VCaP (cell line): ENCODE data around the gene MLH1.
A peak's percentile ranks its signal among the peaks of the same experiment; 100 is the strongest.

Experiments
- H3K27ac ChIP-seq: fragments of 450-650 bp; 2 replicates; pipeline ENCODE4 v1.5.1; 2017
- TF ChIP-seq, protein P1 (sequence below): fragments of 450-650 bp; conservative IDR thresholded peaks from 2 replicates; pipeline ENCODE4 v1.5.1; 2017; ENCODE audit warnings: mild to moderate bottlenecking, moderate library complexity

The MLH1 gene

DNA sequence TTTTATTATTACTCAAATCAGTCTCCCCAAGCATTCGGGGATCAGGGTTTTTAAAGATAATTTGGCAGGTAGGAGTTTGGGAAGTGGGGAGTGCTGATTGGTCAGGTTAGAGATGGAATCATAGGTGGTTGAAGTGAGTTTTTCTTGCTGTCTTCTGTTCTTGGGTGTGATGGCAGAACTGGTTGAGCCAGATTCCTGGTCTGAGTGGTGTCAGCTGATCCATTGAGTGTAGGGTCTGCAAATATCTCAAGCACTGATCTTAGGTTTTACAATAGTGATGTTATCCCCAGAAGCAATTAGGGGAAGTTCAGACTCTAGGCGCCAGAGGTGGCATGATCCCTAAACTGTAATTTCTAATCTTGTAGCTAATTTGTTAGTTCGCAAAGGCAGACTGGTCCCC, 27.9 kb upstream of the MLH1 start:
- TF ChIP-seq, protein P1, sequence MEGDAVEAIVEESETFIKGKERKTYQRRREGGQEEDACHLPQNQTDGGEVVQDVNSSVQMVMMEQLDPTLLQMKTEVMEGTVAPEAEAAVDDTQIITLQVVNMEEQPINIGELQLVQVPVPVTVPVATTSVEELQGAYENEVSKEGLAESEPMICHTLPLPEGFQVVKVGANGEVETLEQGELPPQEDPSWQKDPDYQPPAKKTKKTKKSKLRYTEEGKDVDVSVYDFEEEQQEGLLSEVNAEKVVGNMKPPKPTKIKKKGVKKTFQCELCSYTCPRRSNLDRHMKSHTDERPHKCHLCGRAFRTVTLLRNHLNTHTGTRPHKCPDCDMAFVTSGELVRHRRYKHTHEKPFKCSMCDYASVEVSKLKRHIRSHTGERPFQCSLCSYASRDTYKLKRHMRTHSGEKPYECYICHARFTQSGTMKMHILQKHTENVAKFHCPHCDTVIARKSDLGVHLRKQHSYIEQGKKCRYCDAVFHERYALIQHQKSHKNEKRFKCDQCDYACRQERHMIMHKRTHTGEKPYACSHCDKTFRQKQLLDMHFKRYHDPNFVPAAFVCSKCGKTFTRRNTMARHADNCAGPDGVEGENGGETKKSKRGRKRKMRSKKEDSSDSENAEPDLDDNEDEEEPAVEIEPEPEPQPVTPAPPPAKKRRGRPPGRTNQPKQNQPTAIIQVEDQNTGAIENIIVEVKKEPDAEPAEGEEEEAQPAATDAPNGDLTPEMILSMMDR = no peak
- no peak overlapping the region for H3K27ac ChIP-seq

DNA sequence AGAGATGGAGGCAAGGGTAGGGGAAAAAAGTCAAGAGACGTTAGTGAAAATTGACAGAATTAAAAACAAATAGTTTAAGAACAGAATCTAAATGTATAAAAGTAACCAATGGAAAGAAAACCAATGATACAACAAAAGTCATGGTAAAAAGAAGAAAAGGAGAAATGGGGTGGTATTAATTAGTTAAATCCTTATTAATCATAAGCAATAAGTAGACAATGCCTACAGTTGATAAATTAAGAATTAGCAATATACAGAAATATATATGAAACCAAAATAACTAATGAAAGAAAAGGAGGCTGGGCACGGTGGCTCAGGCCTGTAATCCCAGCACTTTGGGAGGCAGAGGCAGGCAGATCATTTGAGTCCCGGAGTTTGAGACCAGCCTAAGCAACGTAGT, 24.2 kb upstream of the MLH1 start:
- peak overlapping the region; percentile 46 for H3K27ac ChIP-seq

DNA sequence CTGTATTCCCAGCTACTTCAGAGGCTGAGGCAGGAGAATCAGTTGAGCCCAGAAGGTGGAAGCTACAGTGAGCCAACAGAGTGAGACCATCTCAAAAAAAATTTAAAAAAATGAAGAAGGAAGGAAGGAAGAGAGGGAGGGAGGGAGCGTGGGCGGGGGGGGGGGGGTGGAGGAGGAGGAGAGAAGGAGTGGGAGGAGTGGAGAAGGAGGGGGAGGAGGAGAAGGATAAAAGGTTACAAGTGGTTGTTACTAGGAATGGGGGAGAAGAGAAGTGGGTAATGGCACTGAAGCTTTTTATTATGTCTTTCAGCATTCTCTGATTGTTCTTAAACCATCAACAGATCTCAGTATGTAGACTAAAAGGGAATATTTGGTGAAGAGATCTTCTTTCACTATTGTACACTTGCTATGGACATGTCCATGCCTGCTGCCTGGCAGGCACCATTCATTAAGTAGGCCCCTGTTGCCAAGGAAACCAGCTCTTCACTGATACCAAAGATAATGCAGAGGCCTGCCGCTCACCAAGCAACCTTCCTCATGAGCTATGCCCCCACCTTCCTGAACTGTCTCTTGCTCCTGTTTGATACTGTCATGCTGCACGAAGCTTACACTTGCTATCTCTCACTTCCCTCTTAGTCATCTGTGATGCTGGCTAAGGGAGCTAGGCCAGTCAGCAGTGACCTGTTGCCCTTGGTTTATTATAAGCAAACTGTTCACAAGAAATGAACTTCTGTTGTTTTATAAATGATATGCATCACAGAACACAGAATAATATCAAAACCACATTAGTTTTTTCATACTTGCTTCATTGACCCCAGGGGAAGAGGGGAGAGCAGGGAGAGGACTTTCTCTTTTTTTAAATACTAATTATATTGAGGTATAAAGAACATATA, 23.5 kb upstream of the MLH1 start:
- peak overlapping the region; percentile 46 for H3K27ac ChIP-seq
- TF ChIP-seq, protein P1 = no peak

More for the DNA sequence above, 24.2 kb upstream of the MLH1 start:
- TF ChIP-seq, protein P1 = no peak

DNA sequence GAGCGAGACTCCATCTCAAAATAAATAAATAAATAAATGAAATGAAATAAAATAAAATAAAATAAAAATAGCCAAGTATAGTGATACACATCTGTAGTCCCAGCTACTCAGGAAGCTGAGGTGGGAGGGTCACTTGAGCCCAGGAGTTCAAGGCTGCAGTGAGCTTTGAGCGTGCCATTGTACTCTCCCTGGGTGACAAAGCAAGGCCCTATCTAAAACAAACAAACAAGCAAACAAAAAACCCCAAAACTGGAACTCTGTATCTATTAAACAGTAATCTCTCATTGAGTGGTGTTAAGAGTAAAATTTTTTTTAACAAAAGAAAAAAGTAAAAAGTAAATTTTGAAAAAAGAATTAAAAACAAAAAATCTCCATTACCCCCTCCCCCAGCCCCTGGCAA, 21.2 kb upstream of the MLH1 start:
- H3K27ac ChIP-seq = no peak overlapping the region
- TF ChIP-seq, protein P1 = no peak

DNA sequence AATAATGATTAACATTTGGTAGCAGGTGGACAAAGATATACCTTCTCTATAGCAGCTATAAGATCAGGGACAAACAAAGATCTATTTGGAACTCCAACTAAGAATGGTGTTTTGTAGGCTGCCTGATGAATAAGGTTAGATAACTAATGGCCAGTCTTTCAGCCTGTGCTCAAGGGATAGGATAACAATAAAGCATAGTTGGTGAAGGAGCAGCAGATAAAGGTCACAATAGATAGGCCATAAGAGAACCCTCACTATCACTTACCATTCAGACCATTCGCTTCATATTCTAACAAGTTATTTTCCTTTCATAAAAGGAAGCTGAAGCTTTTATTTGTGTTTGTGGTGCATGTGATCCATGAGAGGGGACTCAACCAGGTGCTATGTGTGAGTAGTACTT, 20.2 kb upstream of the MLH1 start:
- no peak overlapping the region for H3K27ac ChIP-seq
- TF ChIP-seq, protein P1 = no peak

DNA sequence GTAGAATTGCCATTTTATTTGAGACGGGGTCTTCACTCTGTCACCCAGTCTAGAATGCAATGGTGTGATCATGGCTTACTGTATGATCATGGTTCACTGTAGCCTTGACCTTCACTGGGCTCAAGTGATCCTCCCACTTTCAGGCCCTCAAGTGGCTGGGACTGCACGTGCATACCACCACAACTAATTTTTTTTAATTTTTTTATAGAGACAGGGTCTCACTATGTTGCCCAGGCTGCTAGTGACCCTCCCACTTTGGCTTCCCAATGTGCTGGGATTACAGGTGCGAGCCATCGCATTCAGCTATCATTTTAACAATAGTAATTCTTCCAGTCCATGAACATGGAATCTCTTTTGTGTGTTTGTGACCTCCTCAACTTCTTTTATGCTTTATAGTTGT, 12.3 kb upstream of the MLH1 start:
- TF ChIP-seq, protein P1 = no peak
- H3K27ac ChIP-seq = no peak overlapping the region

DNA sequence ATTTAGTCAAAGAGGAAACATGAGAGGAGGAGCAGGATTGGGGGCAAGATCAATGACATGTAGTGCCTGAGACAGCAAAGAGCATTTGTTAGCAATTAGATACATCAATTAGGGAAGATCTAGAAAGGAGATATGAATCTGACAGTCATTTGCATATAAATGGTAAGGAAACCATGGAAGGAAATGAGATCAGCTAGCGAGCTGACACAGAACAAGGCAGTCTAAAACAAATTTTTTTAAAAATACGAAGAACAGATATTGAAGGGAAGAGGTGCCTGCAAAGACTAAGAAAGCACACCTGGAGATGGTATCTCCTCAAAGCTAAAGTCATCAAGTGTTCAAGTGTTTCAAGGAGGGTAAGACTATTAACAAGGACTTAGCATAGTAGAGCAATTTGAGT, 5.0 kb upstream of the MLH1 start:
- H3K27ac ChIP-seq = no peak overlapping the region
- TF ChIP-seq, protein P1 = no peak
